ENCODE measurements around the gene STXBP3.

DNA sequence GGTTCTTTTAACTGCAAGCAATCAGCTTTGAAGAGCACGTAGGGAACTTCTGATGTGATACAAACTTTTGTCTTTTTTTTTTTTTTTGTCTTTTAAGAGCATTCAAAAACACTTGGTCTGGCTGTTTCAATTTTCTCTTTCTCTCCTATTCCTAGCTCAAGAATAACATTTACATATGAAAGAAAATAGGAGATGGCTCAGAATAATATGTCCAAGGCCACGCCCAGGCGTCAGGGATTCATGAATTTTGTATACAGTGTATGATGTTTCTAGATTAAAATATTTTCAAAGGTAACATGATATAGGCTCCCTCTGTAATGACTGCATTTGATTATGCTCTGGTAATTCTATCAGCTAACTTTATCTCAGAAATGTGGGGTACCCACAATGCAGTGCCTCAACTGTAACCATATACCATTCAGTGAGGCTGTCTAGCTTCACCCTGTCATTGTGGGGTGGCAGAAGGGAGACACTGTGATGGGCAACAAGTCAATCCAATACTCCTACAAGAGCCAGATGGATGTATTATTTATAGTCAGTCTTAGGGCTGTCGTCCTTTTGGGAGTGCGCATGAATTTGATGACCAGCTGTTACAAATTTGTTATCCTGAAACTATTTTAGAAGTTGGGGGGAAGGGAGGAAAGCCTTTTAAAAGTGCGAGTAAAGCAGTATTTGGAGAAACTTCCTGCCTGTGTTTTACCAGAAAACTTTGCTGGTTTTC lies 111.9 kb downstream of the STXBP3 start:
- TF ChIP-seq, protein P1, sequence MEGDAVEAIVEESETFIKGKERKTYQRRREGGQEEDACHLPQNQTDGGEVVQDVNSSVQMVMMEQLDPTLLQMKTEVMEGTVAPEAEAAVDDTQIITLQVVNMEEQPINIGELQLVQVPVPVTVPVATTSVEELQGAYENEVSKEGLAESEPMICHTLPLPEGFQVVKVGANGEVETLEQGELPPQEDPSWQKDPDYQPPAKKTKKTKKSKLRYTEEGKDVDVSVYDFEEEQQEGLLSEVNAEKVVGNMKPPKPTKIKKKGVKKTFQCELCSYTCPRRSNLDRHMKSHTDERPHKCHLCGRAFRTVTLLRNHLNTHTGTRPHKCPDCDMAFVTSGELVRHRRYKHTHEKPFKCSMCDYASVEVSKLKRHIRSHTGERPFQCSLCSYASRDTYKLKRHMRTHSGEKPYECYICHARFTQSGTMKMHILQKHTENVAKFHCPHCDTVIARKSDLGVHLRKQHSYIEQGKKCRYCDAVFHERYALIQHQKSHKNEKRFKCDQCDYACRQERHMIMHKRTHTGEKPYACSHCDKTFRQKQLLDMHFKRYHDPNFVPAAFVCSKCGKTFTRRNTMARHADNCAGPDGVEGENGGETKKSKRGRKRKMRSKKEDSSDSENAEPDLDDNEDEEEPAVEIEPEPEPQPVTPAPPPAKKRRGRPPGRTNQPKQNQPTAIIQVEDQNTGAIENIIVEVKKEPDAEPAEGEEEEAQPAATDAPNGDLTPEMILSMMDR (IDR thresholded peaks at IDR 0.05; ENCODE audit: low read length): no peak
- no peak for TF ChIP-seq EZH2 (optimal IDR thresholded peaks at IDR 0.05; ENCODE audit: low read depth, low read length)
- TF ChIP-seq EZH2phosphoT487 (IDR thresholded peaks at IDR 0.05; ENCODE audit: low read length): no peak
